IMR-90 (cell line): ENCODE results near the gene SF3A1. TPM values are rescaled to one million over a fixed set of nuclear protein-coding genes. Genes with fewer than 3 reads are reported as not detected.

ENCODE experiments used
- ATAC-seq: fragments of 200-7000 bp; cut with Tn5 transposase; 2 replicates; pipeline ENCODE4 v1.9.1; 2020; ENCODE audit warnings: low read depth, mild to moderate bottlenecking, moderate library complexity
- BruUV-seq: library from RNA; stranded (reverse); fragments of 400-500 nt; replicated peaks from 2 replicates; lab custom pipeline; 2021; lab: Mats Ljungman, UMichigan
- CTCF ChIA-PET: fragments of 300-600 bp; formaldehyde crosslinking; extraction: SDS; loops from one replicate; lab custom pipeline; 2021; ENCODE audit warnings: antibody characterized with exemption; lab: Yijun Ruan, JAX
- POLR2A ChIA-PET: fragments of 300-600 bp; sonication (Branson Sonifier 250); formaldehyde crosslinking; loops from one replicate; lab custom pipeline; 2022; ENCODE audit warnings: antibody characterized with exemption; ENCODE audit not compliant: unreplicated experiment; lab: Charles Lee
- DNase-seq: peaks from one replicate; pipeline ENCODE4 v3.0.0; 2013
- H2AFZ ChIP-seq: replicated peaks from 2 replicates; pipeline ENCODE3; 2013; ENCODE audit warnings: low read length, mild to moderate bottlenecking; ENCODE audit not compliant: poor library complexity
- H2AK5ac ChIP-seq: 2 replicates; pipeline ENCODE4 v1.6.1; 2013; ENCODE audit warnings: low read depth, low read length, inconsistent platforms
- H2AK9ac ChIP-seq: replicated peaks from 2 replicates; pipeline ENCODE3; 2013; ENCODE audit warnings: mild to moderate bottlenecking, low read depth, low read length, moderate library complexity; ENCODE audit not compliant: poor library complexity
- H2BK120ac ChIP-seq: 2 replicates; pipeline ENCODE4 v1.6.1; 2013; ENCODE audit warnings: low read depth, low read length, inconsistent platforms
- H2BK15ac ChIP-seq: 3 replicates; pipeline ENCODE4 v1.6.1; 2013; ENCODE audit warnings: low read depth, low read length, inconsistent platforms
- H2BK20ac ChIP-seq: 2 replicates; pipeline ENCODE4 v1.6.1; 2013; ENCODE audit warnings: low read depth, mild to moderate bottlenecking, inconsistent platforms, low read length, moderate library complexity
- H2BK5ac ChIP-seq: 2 replicates; pipeline ENCODE4 v1.6.1; 2013; ENCODE audit warnings: mild to moderate bottlenecking, low read depth, low read length, inconsistent platforms; ENCODE audit not compliant: poor library complexity, severe bottlenecking
- H3K14ac ChIP-seq: replicated peaks from 2 replicates; pipeline ENCODE4 v1.6.1; 2013; ENCODE audit warnings: low read depth, low read length, inconsistent platforms
- H3K18ac ChIP-seq: 2 replicates; pipeline ENCODE4 v1.6.1; 2013; ENCODE audit warnings: low read depth, low read length, control low read depth
- H3K23ac ChIP-seq: 2 replicates; pipeline ENCODE4 v1.6.1; 2013; ENCODE audit warnings: low read depth, low read length, inconsistent platforms
- H3K27ac ChIP-seq: 2 replicates; pipeline ENCODE4 v1.5.1; 2013; ENCODE audit warnings: mild to moderate bottlenecking, control low read depth, low read length; ENCODE audit not compliant: insufficient read depth
- H3K27me3 ChIP-seq: 2 replicates; pipeline ENCODE4 v1.6.1; 2013; ENCODE audit warnings: low read length; ENCODE audit not compliant: control insufficient read depth, insufficient read depth
- H3K36me3 ChIP-seq: 2 replicates; pipeline ENCODE4 v1.6.1; 2013; ENCODE audit warnings: low read length, mixed read lengths; ENCODE audit not compliant: control insufficient read depth, insufficient read depth
- H3K4ac ChIP-seq: 2 replicates; pipeline ENCODE4 v1.6.1; 2013; ENCODE audit warnings: low read depth, low read length, inconsistent platforms
- H3K4me1 ChIP-seq: 2 replicates; pipeline ENCODE4 v1.6.1; 2013; ENCODE audit warnings: low read length, mixed read lengths; ENCODE audit not compliant: control insufficient read depth, insufficient read depth
- H3K4me2 ChIP-seq: 2 replicates; pipeline ENCODE4 v1.6.1; 2013; ENCODE audit warnings: low read depth, mild to moderate bottlenecking, control low read depth, low read length, moderate library complexity
- H3K4me3 ChIP-seq: 2 replicates; pipeline ENCODE4 v1.5.1; 2013; ENCODE audit warnings: low read depth, mild to moderate bottlenecking, control low read depth, low read length, moderate library complexity; ENCODE audit not compliant: insufficient read depth
- H3K56ac ChIP-seq: 2 replicates; pipeline ENCODE4 v1.6.1; 2013; ENCODE audit warnings: low read length, inconsistent platforms; ENCODE audit not compliant: insufficient read depth; ENCODE audit errors: extremely low read depth
- H3K79me1 ChIP-seq, 2 experiments: 2 replicates each; pipeline ENCODE4 v1.6.1; 2013; ENCODE audit warnings: low read length in 2 of 2, inconsistent platforms in 1 of 2, low read depth in 1 of 2
- H3K9ac ChIP-seq: 2 replicates; pipeline ENCODE4 v1.6.1; 2013; ENCODE audit warnings: low read depth, low read length, control low read depth
- H3K9me1 ChIP-seq: 2 replicates; pipeline ENCODE4 v1.6.1; 2013; ENCODE audit warnings: low read length, inconsistent platforms; ENCODE audit not compliant: insufficient read depth
- H3K9me3 ChIP-seq: 2 replicates; pipeline ENCODE4 v1.6.1; 2013; ENCODE audit warnings: low read length; ENCODE audit not compliant: control insufficient read depth, insufficient read depth
- H4K20me1 ChIP-seq: 2 replicates; pipeline ENCODE4 v1.6.1; 2013; ENCODE audit warnings: low read length, inconsistent platforms; ENCODE audit not compliant: insufficient read depth
- H4K5ac ChIP-seq: 2 replicates; pipeline ENCODE4 v1.6.1; 2013; ENCODE audit warnings: mild to moderate bottlenecking, low read depth, low read length, control low read depth
- H4K8ac ChIP-seq, 2 experiments: 2 replicates each; pipeline ENCODE4 v1.6.1; 2013; ENCODE audit warnings: low read depth in 2 of 2, low read length in 2 of 2, control low read depth in 1 of 2, inconsistent platforms in 1 of 2
- H4K91ac ChIP-seq: 2 replicates; pipeline ENCODE4 v1.6.1; 2013; ENCODE audit warnings: low read depth, low read length, inconsistent platforms; ENCODE audit not compliant: insufficient read depth
- BHLHE40 ChIP-seq: fragments of 150-350 bp; IDR thresholded peaks from 2 replicates; pipeline ENCODE4 v1.6.1; 2016; ENCODE audit warnings: mild to moderate bottlenecking, low read depth, low read length
- CEBPB ChIP-seq: IDR thresholded peaks from 2 replicates; pipeline ENCODE4 v1.6.1; 2012; ENCODE audit warnings: low read depth, low read length, improper control_type of control experiment
- MXI1 ChIP-seq: IDR thresholded peaks from 2 replicates; pipeline ENCODE4 v1.6.1; 2012; ENCODE audit warnings: low read depth, mild to moderate bottlenecking, low read length, moderate library complexity, borderline replicate concordance
- RCOR1 ChIP-seq: IDR thresholded peaks from 2 replicates; pipeline ENCODE4 v1.6.1; 2012; ENCODE audit warnings: mild to moderate bottlenecking, low read length, improper control_type of control experiment; ENCODE audit not compliant: insufficient replicate concordance
- whole genome bisulfite sequencing, 2 experiments: methylation state at CpG; one replicate each; pipeline versions ENCODE4 v1.1.5 to v1.1.7; 2013; ENCODE audit warnings: missing lambda C conversion rate in 2 of 2; ENCODE audit not compliant: insufficient read length in 1 of 2; ENCODE audit errors: extremely low coverage in 2 of 2; 5-methylcytosine and 5-hydroxymethylcytosine counted together
- dilution Hi-C: fragments of 300-500 bp; cut with HindIII; formaldehyde crosslinking; loops from one replicate; pipeline ENCODE4 v1.14.3; 2018; ENCODE audit warnings: low sequenced_read_pairs; ENCODE audit not compliant: unreplicated experiment
- in situ Hi-C: fragments of 300-500 bp; cut with MboI; formaldehyde crosslinking; loops from 3 replicates; pipeline ENCODE4 v1.14.3; 2019; ENCODE audit warnings: low sequenced_read_pairs, inconsistent platforms, mixed read lengths
- intact Hi-C: fragments of 100-400 bp; cut with micrococcal nuclease; formaldehyde crosslinking; loops from 2 replicates; pipeline ENCODE4 v1.10.0; 2022
- polyA plus RNA-seq, 3 experiments: library from polyadenylated mRNA; depleted of rRNA; stranded (reverse); fragments of >200 nt; gene quantifications; 2 replicates each; pipeline ENCODE4 v1.2.3, GENCODE V29; 2012; ENCODE audit warnings: low replicate concordance in 1 of 3
- total RNA-seq: library from RNA; depleted of rRNA; stranded (reverse); fragments of >200 nt; gene quantifications from 2 replicates; pipeline ENCODE4 v1.2.3, GENCODE V29; 2012

The SF3A1 gene
- total and polyA plus RNA-seq, 2 of the 4 experiments (the other 2 are of a cell fraction), result 36.9 to 67.2 TPM

DNA sequence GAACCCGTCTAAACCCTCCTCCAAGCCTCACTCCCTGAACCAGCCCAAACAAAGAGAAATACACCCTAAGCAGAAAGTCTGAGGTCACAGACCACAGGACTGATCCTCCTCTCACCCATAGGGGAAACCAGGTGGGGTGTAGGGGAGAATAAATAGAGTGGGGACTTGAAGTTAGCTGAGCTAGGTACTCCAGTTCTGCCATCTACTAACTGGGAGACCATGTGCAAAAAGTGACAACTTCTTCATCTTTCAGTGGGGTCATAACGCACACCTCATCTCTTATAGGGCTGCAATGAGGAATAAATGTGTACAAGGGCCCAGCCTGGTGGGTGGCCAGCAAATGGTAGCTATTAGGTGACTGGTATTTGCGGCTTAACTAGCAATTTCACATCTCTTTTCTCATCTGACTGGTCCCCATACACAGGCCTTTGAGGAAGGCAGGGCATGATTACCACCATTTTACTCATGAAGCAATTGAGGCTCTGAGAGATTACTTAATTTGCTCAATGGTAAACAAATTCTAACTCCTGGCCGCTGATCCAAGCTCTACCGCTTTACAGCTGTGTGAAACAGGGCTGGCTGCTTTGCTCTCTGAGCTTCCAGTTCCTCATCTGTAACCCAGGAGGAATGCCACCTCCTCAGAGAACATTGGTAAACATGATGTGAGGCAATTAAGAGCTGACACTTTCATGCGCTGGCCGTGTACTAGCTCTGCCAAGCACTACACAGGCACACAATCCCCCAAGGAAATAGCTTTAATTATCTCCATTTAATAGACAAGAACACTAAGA lies 46.5 kb downstream of the SF3A1 start:
- peak overlapping the region; percentile 22; the same call in 1 of the 2 replicates for H3K4me2 ChIP-seq
- ChIA-PET CTCF (interaction anchor here (0.8 kb wide), 1 partner anchor 22 kb away, joined by 3 read pairs; no protein-coding TSS in a partner anchor), POLR2A (no interaction called here)
- no peak overlapping the region for H2AFZ ChIP-seq
- no peak overlapping the region for H2AK9ac ChIP-seq
- ATAC-seq (peak; percentile 52), DNase-seq (peak; percentile 72)
- WGBS, 2 experiments, result no CpG with 5 or more reads among the region's 7 CpGs
- peaks cover 55% of the 10 kb centered on the region for H3K9me1 ChIP-seq
- no peak overlapping the region for H2BK20ac ChIP-seq
- H3K23ac ChIP-seq, result no peak overlapping the region
- intact Hi-C loops, result no loop called here
- TF ChIP-seq RCOR1 (peak; percentile 15), MXI1 (no peak), BHLHE40 (0 out of 2 replicates have a peak, but pooled peaks have one; percentile 18), CEBPB (peak; percentile 58; the same call in 1 of the 2 replicates)
- H3K79me1 ChIP-seq, result peaks cover 39 to 92% of the 10 kb centered on the region in 2 experiments
- peak overlapping the region; percentile 8 for H3K18ac ChIP-seq
- H4K91ac ChIP-seq, result no peak overlapping the region
- no peak overlapping the region for H2BK15ac ChIP-seq
- no peak overlapping the region for H3K9ac ChIP-seq
- peaks cover 73% of the 10 kb centered on the region for H4K20me1 ChIP-seq
- dilution Hi-C loops, result no loop called here
- H3K36me3 ChIP-seq, result no peaks in the 10 kb centered on the region
- no peak overlapping the region for H4K5ac ChIP-seq
- H4K8ac ChIP-seq, result no peak overlapping the region
- H2BK5ac ChIP-seq, result peak overlapping the region; percentile 17
- peak overlapping the region; percentile 40; the same call in 1 of the 2 replicates for H3K14ac ChIP-seq
- in situ Hi-C loops, result no loop called here
- H3K4me3 ChIP-seq, result no peak overlapping the region
- no peak overlapping the region for H3K56ac ChIP-seq
- no peak overlapping the region for H2BK120ac ChIP-seq
- peaks cover 41% of the 10 kb centered on the region for H3K4me1 ChIP-seq
- BruUV-seq, result no TSS peak
- no peak overlapping the region for H3K4ac ChIP-seq
- no peaks in the 10 kb centered on the region for H3K27me3 ChIP-seq
- peak overlapping the region; percentile 35; the same call in 1 of the 2 replicates for H3K27ac ChIP-seq
- peak overlapping the region; percentile 69; the same call in 1 of the 2 replicates for H2AK5ac ChIP-seq
- H3K9me3 ChIP-seq, result no peaks in the 10 kb centered on the region
